ENCODE data around the gene YTHDC1.

YTHDC1 gene

DNA sequence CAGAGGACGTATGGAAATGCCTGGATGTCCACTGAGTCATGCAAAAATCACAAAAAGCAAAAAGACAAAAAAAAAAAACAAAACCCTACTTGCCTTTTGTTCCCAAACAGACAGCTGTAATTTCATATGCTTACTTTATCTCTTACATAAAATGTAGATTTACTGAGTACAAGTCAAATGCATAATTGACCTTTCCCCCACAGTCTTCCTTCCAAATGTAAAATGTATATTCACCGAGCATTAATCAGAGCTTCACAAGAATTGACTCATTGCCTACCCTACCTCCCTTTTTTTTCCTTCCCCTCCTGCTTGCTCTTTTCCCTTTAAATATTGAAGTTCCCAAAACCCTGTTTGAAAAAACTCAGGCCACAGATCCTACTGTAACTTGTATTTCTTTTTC, 71.9 kb downstream of the YTHDC1 start:
- TF ChIP-seq FOXP2 (optimal IDR thresholded peaks at IDR 0.05; ENCODE audit: control extremely low read depth, extremely low read length, insufficient read depth) (no peak), EZH2 (IDR thresholded peaks at IDR 0.05) (no peak), POLR2AphosphoS5 (IDR thresholded peaks at IDR 0.05; ENCODE audit: borderline replicate concordance, low read depth, low read length) (no peak)
- Histone ChIP-seq H3K4me3 (no peak overlapping the region), H3K36me3 (ENCODE audit: insufficient read depth, low read length) (no peaks in the 10 kb centered on the region), H3K27ac (no peak overlapping the region), H3K9ac (ENCODE audit: insufficient read length) (no peak overlapping the region), H3K9me3 (ENCODE audit: low read depth, low read length) (no peaks in the 10 kb centered on the region)
- no peak for DNase-seq (ENCODE audit: low read depth, low spot score)

DNA sequence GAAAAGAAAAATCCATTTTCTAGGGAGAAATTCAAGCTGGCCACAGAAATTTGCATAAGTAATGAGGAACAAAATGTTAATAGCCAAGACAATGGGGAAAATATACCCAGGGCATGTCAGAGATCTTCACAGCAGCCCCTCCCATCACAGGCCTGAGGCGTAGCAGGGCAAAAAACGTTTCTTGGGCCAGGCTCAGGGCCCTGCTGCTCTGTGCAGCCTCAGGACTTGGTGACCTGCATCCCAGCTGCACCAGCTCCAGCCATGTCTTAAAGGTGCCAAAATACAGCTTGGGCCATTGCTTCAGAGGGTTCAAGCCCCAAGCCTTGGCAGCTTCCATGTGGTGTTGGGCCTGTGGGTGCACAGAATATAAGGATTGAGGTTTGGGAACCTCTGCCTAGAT, 72.3 kb downstream of the YTHDC1 start:
- Histone ChIP-seq H3K9ac (ENCODE audit: insufficient read length) (no peak overlapping the region), H3K4me3 (no peak overlapping the region), H3K36me3 (ENCODE audit: insufficient read depth, low read length) (no peaks in the 10 kb centered on the region), H3K9me3 (ENCODE audit: low read depth, low read length) (no peaks in the 10 kb centered on the region), H3K27ac (no peak overlapping the region)
- DNase-seq (ENCODE audit: low read depth, low spot score) = no peak
- no peak for TF ChIP-seq EZH2 (IDR thresholded peaks at IDR 0.05)
- no peak for TF ChIP-seq FOXP2 (optimal IDR thresholded peaks at IDR 0.05; ENCODE audit: control extremely low read depth, extremely low read length, insufficient read depth)

DNA sequence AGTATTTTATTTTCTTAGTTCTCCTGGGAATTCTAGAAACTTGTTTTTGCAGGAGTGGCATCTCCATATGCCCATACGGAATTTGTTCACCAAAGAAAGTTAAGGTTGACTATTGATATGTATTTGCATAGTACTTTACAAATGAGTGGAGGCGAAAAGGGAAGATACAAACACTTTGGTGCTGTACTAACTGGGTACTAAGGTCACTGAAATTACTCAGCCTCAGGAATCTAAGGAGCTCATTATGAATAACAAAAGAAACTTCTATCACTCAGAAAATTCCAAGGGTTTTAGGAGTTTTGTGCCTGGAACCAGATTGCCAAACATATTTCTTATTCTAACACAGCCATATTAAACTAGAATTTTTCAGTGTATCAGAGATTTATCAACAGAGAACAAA, 77.0 kb downstream of the YTHDC1 start:
- H3K4me3 ChIP-seq = no peak overlapping the region
- H3K36me3 ChIP-seq (ENCODE audit: insufficient read depth, low read length) = no peaks in the 10 kb centered on the region
- no peaks in the 10 kb centered on the region for H3K9me3 ChIP-seq (ENCODE audit: low read depth, low read length)
- no peak overlapping the region for H3K9ac ChIP-seq (ENCODE audit: insufficient read length)
- DNase-seq (ENCODE audit: low read depth, low spot score) = no peak
- TF ChIP-seq FOXP2 (optimal IDR thresholded peaks at IDR 0.05; ENCODE audit: control extremely low read depth, extremely low read length, insufficient read depth) = no peak
- no peak for TF ChIP-seq EZH2 (IDR thresholded peaks at IDR 0.05)
- no peak for TF ChIP-seq POLR2AphosphoS5 (IDR thresholded peaks at IDR 0.05; ENCODE audit: borderline replicate concordance, low read depth, low read length)
- no peak overlapping the region for H3K27ac ChIP-seq

DNA sequence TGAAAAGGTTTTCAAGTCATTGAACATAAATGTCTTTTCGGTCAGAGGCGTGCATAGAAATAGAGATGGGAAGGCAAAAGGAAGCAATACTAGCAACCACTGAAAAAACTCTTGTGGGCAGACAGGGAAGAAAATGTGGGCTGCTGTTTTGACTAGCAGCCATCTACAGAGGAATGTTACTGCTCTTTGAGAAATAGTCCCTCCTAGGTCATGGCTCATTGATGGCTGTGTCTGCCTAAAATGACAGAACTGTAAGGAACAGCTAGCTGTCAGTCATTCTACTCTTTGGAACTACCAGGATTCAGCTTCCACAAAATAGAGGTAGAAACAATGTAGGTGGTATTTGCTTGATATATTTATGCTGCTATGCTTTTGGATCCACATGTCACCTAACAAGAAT, 77.5 kb downstream of the YTHDC1 start:
- no peaks in the 10 kb centered on the region for H3K9me3 ChIP-seq (ENCODE audit: low read depth, low read length)
- no peaks in the 10 kb centered on the region for H3K36me3 ChIP-seq (ENCODE audit: insufficient read depth, low read length)
- no peak for DNase-seq (ENCODE audit: low read depth, low spot score)
- TF ChIP-seq EZH2 (IDR thresholded peaks at IDR 0.05) (no peak), FOXP2 (optimal IDR thresholded peaks at IDR 0.05; ENCODE audit: control extremely low read depth, extremely low read length, insufficient read depth) (no peak), POLR2AphosphoS5 (IDR thresholded peaks at IDR 0.05; ENCODE audit: borderline replicate concordance, low read depth, low read length) (no peak)
- no peak overlapping the region for H3K27ac ChIP-seq
- no peak overlapping the region for H3K4me3 ChIP-seq
- no peak overlapping the region for H3K9ac ChIP-seq (ENCODE audit: insufficient read length)

DNA sequence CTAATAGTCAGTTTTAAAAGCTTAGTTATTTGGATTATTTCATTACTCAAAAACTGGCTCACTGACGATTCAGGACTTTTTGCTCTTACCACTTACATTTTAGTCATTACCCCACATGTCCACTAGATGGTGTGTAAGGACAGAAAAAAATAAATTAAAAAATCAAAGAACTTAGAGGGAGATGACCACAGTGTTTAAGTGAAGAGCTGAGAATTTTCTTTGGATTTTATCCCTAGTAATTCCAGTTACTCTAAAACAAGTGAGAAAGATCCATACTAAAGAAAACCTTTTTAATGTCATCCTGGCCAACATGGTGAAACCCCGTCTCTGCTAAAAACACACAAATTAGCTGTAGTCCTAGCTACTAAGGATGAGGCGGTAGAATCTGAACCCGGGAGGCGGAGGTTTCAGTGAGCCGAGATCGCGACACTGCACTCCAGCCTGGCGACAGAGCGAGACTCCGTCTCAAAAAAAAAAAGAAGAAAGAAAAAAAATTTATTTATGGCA, 78.0 kb downstream of the YTHDC1 start:
- Histone ChIP-seq H3K27ac (no peak overlapping the region), H3K9me3 (ENCODE audit: low read depth, low read length) (no peaks in the 10 kb centered on the region), H3K4me3 (no peak overlapping the region), H3K9ac (ENCODE audit: insufficient read length) (no peak overlapping the region), H3K36me3 (ENCODE audit: insufficient read depth, low read length) (no peaks in the 10 kb centered on the region)
- peak; percentile 52 for DNase-seq (ENCODE audit: low read depth, low spot score)
- TF ChIP-seq POLR2AphosphoS5 (IDR thresholded peaks at IDR 0.05; ENCODE audit: borderline replicate concordance, low read depth, low read length) (no peak), EZH2 (IDR thresholded peaks at IDR 0.05) (no peak), FOXP2 (optimal IDR thresholded peaks at IDR 0.05; ENCODE audit: control extremely low read depth, extremely low read length, insufficient read depth) (no peak)

DNA sequence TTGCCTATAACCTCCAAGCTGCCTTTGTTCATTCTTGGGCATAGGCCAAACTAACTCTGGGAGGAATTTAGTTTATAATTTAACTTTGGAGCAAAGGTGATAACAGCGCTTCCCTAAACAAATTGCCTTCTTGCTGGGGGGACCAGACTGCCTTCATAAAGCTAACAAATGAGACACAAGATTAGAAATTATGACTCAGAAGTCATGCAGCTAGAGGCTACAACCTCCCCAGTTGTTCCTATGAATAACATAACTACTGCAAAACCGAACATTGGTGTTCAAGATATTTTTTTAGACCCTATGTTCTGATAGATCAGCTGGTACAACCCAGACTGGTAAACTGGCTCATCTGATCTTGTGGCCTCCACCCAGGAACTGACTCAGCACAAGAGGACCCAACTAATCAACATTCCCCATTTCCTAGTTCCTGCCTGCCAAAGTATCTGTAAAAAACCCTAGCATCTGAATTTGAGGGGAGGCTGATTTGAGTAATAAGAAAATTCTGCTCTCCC, 82.4 kb downstream of the YTHDC1 start:
- no peak for DNase-seq (ENCODE audit: low read depth, low spot score)
- Histone ChIP-seq H3K9ac (ENCODE audit: insufficient read length) (no peak overlapping the region), H3K36me3 (ENCODE audit: insufficient read depth, low read length) (no peaks in the 10 kb centered on the region), H3K4me3 (no peak overlapping the region), H3K9me3 (ENCODE audit: low read depth, low read length) (no peaks in the 10 kb centered on the region), H3K27ac (no peak overlapping the region)
- TF ChIP-seq EZH2 (IDR thresholded peaks at IDR 0.05) (no peak), POLR2AphosphoS5 (IDR thresholded peaks at IDR 0.05; ENCODE audit: borderline replicate concordance, low read depth, low read length) (no peak)

DNA sequence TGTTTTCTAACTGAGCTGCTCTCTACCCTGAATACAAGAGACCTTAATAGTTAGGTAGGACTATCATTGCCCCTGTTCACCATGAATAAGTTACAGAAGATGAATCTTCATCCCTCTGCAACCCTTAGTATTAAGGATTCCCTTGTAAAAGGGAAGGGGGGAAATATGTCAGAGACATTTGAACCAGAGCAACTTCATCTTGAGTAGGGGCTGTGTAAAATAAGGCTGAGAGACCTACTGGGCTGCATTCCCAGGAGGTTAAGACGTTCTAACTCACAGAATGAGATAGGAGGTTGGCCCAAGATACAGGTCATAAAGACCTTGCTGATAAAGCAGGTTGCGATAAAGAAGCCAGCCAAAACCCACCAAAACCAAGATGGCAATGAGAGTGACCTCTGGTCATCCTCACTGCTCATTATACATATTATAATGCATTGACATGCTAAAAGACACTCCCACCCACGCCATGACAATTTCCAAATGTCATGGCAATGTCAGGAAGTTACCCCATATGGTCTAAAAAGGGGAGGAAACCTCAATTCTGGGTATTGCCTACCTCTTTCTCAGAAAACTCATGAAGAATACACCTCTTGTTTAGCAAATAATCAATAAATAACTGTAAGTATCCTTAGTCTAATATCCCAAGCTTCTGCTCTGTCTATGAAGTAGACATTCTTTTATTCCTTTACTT, 84.9 kb downstream of the YTHDC1 start:
- no peak overlapping the region for H3K4me3 ChIP-seq
- TF ChIP-seq FOXP2 (optimal IDR thresholded peaks at IDR 0.05; ENCODE audit: control extremely low read depth, extremely low read length, insufficient read depth) (no peak), POLR2AphosphoS5 (IDR thresholded peaks at IDR 0.05; ENCODE audit: borderline replicate concordance, low read depth, low read length) (no peak), EZH2 (IDR thresholded peaks at IDR 0.05) (no peak)
- no peak overlapping the region for H3K27ac ChIP-seq
- H3K36me3 ChIP-seq (ENCODE audit: insufficient read depth, low read length) = no peaks in the 10 kb centered on the region
- no peak overlapping the region for H3K9ac ChIP-seq (ENCODE audit: insufficient read length)
- DNase-seq (ENCODE audit: low read depth, low spot score) = no peak
- H3K9me3 ChIP-seq (ENCODE audit: low read depth, low read length) = no peaks in the 10 kb centered on the region
